Esophagus muscularis mucosa (tissue), 3 donors: ENCODE data around the gene FAM229A.

Source experiments
- POLR2AphosphoS5 ChIP-seq, 2 donors: sonication (generic); formaldehyde crosslinking; IDR thresholded peaks; one replicate each; pipeline ENCODE4 v1.6.1; 2017; ENCODE audit warnings: antibody characterized with exemption in 2 of 2
- TF ChIP-seq, protein P1 (sequence below), 3 experiments: fragments of 200-600 bp in 2 of 3; fragments of 450-650 bp in 1 of 3; sonication (generic) in 2 of 3; IDR thresholded peaks; one replicate each; pipeline ENCODE4 v1.5.1; 2017 to 2019; ENCODE audit warnings: antibody characterized with exemption in 3 of 3, mild to moderate bottlenecking in 2 of 3, moderate library complexity in 1 of 3

DNA sequence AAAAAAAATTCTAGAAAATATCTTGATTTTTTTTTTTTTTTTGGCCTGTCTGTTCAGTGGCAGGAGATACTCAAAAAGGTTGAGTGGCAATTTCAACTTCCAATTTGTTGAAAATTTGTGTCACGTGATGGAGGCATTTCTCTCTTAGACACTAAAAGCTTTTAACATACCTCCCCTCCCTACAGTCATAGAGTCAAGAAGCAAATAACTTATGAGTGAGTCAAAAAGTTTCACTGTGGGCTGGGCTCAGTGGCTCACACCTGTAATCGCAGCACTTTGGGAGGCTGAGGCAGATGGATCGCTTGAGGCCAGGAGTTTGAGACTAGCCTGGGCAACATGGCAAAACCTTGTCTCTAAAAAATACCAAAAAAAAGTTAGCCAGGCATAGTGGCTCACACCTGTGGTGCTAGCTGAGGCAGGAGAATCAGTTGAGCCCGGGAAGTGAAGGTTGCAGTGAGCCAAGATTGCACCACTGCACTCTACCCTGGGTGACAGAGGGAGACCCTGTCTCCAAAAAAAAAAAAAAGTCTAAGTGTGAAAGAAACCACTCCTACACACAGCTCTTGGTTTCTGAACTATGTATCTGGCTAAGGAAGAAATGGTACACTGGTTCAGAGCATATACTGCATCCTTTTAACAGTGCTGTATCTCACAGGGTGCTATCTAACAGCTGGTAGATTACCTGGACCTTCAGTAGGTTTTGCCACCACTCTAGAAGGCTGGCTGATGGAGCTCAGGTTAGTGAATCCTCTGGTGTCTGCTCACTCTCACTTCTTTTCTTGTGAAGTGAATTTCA lies 43.6 kb upstream of the FAM229A start:
- TF ChIP-seq, protein P1, sequence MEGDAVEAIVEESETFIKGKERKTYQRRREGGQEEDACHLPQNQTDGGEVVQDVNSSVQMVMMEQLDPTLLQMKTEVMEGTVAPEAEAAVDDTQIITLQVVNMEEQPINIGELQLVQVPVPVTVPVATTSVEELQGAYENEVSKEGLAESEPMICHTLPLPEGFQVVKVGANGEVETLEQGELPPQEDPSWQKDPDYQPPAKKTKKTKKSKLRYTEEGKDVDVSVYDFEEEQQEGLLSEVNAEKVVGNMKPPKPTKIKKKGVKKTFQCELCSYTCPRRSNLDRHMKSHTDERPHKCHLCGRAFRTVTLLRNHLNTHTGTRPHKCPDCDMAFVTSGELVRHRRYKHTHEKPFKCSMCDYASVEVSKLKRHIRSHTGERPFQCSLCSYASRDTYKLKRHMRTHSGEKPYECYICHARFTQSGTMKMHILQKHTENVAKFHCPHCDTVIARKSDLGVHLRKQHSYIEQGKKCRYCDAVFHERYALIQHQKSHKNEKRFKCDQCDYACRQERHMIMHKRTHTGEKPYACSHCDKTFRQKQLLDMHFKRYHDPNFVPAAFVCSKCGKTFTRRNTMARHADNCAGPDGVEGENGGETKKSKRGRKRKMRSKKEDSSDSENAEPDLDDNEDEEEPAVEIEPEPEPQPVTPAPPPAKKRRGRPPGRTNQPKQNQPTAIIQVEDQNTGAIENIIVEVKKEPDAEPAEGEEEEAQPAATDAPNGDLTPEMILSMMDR (IDR thresholded peaks at IDR 0.05), result no peak
- no peak for TF ChIP-seq POLR2AphosphoS5 (IDR thresholded peaks at IDR 0.05)
